Muscle layer of colon (tissue), 2 donors: ENCODE results near the gene RPL5.

Experiments used
- H3K27ac ChIP-seq: one replicate; pipeline ENCODE4 v1.7.0; 2013; ENCODE audit warnings: low read depth, mild to moderate bottlenecking, low read length, moderate library complexity
- H3K27me3 ChIP-seq, 2 donors: one replicate each; pipeline ENCODE4 v1.7.0; 2013; ENCODE audit warnings: low read length in 2 of 2, mild to moderate bottlenecking in 2 of 2; ENCODE audit not compliant: insufficient read depth in 2 of 2, control insufficient read depth in 1 of 2
- H3K36me3 ChIP-seq: one replicate; pipeline ENCODE4 v1.7.0; 2013; ENCODE audit warnings: mild to moderate bottlenecking, low read length; ENCODE audit not compliant: insufficient read depth
- H3K4me1 ChIP-seq: one replicate; pipeline ENCODE4 v1.7.0; 2013; ENCODE audit warnings: mild to moderate bottlenecking, low read length; ENCODE audit not compliant: insufficient read depth
- H3K4me3 ChIP-seq, 2 donors: one replicate each; pipeline ENCODE4 v1.7.0; 2013; ENCODE audit warnings: low read length in 2 of 2, low read depth in 1 of 2, mild to moderate bottlenecking in 1 of 2, moderate library complexity in 1 of 2
- H3K9ac ChIP-seq: one replicate; pipeline ENCODE4 v1.7.0; 2013; ENCODE audit warnings: low read length
- H3K9me3 ChIP-seq: one replicate; pipeline ENCODE4 v1.7.0; 2013; ENCODE audit warnings: mild to moderate bottlenecking, low read length
- donor health status: abdominal sarcoma.
- donor health status: Adenocarcinoma of cecum.

Gene RPL5

GRCh38 chr1:92822879-92823278 is 9.0 kb upstream of the RPL5 start:
- H3K9ac ChIP-seq: no peak overlapping the region

GRCh38 chr1:92826792-92827191 is 5.0 kb upstream of the RPL5 start:
- Histone ChIP-seq H3K4me3 (no peak overlapping the region), H3K27ac (no peak overlapping the region)

More at GRCh38 chr1:92822879-92823278, 9.0 kb upstream of the RPL5 start:
- no peak overlapping the region for H3K4me3 ChIP-seq
- H3K27me3 ChIP-seq: no peaks in the 10 kb centered on the region
- no peaks in the 10 kb centered on the region for H3K36me3 ChIP-seq
- H3K4me1 ChIP-seq: no peaks in the 10 kb centered on the region
- no peaks in the 10 kb centered on the region for H3K9me3 ChIP-seq
- no peak overlapping the region for H3K27ac ChIP-seq

GRCh38 chr1:92831368-92831761 is 475 bp upstream of the RPL5 start:
- H3K27me3 ChIP-seq: no peaks in the 10 kb centered on the region
- H3K9ac ChIP-seq: peak overlapping the region; percentile 90
- peak overlapping the region in 1 of 2 donors; percentile 97 for H3K4me3 ChIP-seq
- peaks cover 25% of the 10 kb centered on the region for H3K36me3 ChIP-seq
- H3K4me1 ChIP-seq: peaks cover 34% of the 10 kb centered on the region
- no peaks in the 10 kb centered on the region for H3K9me3 ChIP-seq
- H3K27ac ChIP-seq: no peak overlapping the region

More at GRCh38 chr1:92826792-92827191, 5.0 kb upstream of the RPL5 start:
- no peaks in the 10 kb centered on the region for H3K27me3 ChIP-seq
- H3K4me1 ChIP-seq: no peaks in the 10 kb centered on the region
- H3K36me3 ChIP-seq: no peaks in the 10 kb centered on the region
- H3K9me3 ChIP-seq: no peaks in the 10 kb centered on the region
- no peak overlapping the region for H3K9ac ChIP-seq

- no peaks in the 10 kb centered on the region for H3K9me3 ChIP-seq
- peak overlapping the region; percentile 99 for H3K27ac ChIP-seq
- H3K9ac ChIP-seq: peak overlapping the region; percentile 90
- H3K4me1 ChIP-seq: peaks cover 36% of the 10 kb centered on the region
- H3K4me3 ChIP-seq: peak overlapping the region; percentile 96 to 97
- H3K36me3 ChIP-seq: peaks cover 36% of the 10 kb centered on the region
- no peaks in the 10 kb centered on the region for H3K27me3 ChIP-seq
These were observed 786 bp downstream of the RPL5 start for GRCh38 chr1:92832537-92833114.

GRCh38 chr1:92833840-92834239 is 2.0 kb downstream of the RPL5 start:
- Histone ChIP-seq H3K36me3 (peaks cover 49% of the 10 kb centered on the region), H3K27me3 (no peaks in the 10 kb centered on the region), H3K4me1 (peaks cover 36% of the 10 kb centered on the region), H3K9me3 (no peaks in the 10 kb centered on the region), H3K9ac (peak overlapping the region; percentile 90), H3K4me3 (peak overlapping the region in 1 of 2 donors; percentile 24), H3K27ac (peak overlapping the region; percentile 99)

GRCh38 chr1:92834617-92835016 is 2.8 kb downstream of the RPL5 start:
- Histone ChIP-seq H3K27me3 (no peaks in the 10 kb centered on the region), H3K4me3 (peak overlapping the region in 1 of 2 donors; percentile 12), H3K9ac (no peak overlapping the region), H3K4me1 (peaks cover 42% of the 10 kb centered on the region), H3K36me3 (peaks cover 53% of the 10 kb centered on the region), H3K27ac (peak overlapping the region; percentile 10), H3K9me3 (no peaks in the 10 kb centered on the region)

GRCh38 chr1:92837062-92837461 is 5.2 kb downstream of the RPL5 start:
- H3K9me3 ChIP-seq: no peaks in the 10 kb centered on the region
- no peak overlapping the region for H3K9ac ChIP-seq
- H3K27ac ChIP-seq: no peak overlapping the region
- peaks cover 75% of the 10 kb centered on the region for H3K36me3 ChIP-seq
- H3K4me1 ChIP-seq: peaks cover 42% of the 10 kb centered on the region
- no peak overlapping the region for H3K4me3 ChIP-seq
- H3K27me3 ChIP-seq: no peaks in the 10 kb centered on the region

- Histone ChIP-seq H3K9ac (no peak overlapping the region), H3K27me3 (no peaks in the 10 kb centered on the region), H3K36me3 (peaks cover 88% of the 10 kb centered on the region), H3K4me3 (no peak overlapping the region), H3K27ac (no peak overlapping the region), H3K4me1 (peaks cover 35% of the 10 kb centered on the region), H3K9me3 (no peaks in the 10 kb centered on the region)
These were observed 6.7 kb downstream of the RPL5 start for GRCh38 chr1:92838519-92838918.

GRCh38 chr1:92839442-92839841 is 7.6 kb downstream of the RPL5 start:
- no peak overlapping the region for H3K4me3 ChIP-seq
- no peak overlapping the region for H3K27ac ChIP-seq
- H3K36me3 ChIP-seq: peaks cover 86% of the 10 kb centered on the region
- H3K4me1 ChIP-seq: peaks cover 26% of the 10 kb centered on the region
- no peaks in the 10 kb centered on the region for H3K9me3 ChIP-seq
- H3K9ac ChIP-seq: no peak overlapping the region
- H3K27me3 ChIP-seq: no peaks in the 10 kb centered on the region

GRCh38 chr1:92840600-92840999 is 8.8 kb downstream of the RPL5 start:
- Histone ChIP-seq H3K27me3 (no peaks in the 10 kb centered on the region), H3K27ac (no peak overlapping the region), H3K4me1 (peaks cover 15% of the 10 kb centered on the region), H3K9me3 (no peaks in the 10 kb centered on the region), H3K9ac (no peak overlapping the region), H3K4me3 (no peak overlapping the region), H3K36me3 (peaks cover 79% of the 10 kb centered on the region)

- H3K4me1 ChIP-seq: peaks cover 6% of the 10 kb centered on the region
- no peak overlapping the region for H3K27ac ChIP-seq
- no peak overlapping the region for H3K9ac ChIP-seq
- H3K4me3 ChIP-seq: no peak overlapping the region
- no peaks in the 10 kb centered on the region for H3K9me3 ChIP-seq
- no peaks in the 10 kb centered on the region for H3K27me3 ChIP-seq
- H3K36me3 ChIP-seq: peaks cover 61% of the 10 kb centered on the region
These were observed 10.5 kb downstream of the RPL5 start for GRCh38 chr1:92842082-92843045.
